WTC11 (cell line): ENCODE results near the gene WHAMM.

Experiments used
- ATF1 ChIP-seq: sonication (generic); formaldehyde crosslinking; IDR thresholded peaks from 2 replicates; pipeline ENCODE4 v1.8.1; 2023; ENCODE audit warnings: mild to moderate bottlenecking, moderate library complexity, missing genetic modification reagents
- CBFB ChIP-seq: sonication (generic); formaldehyde crosslinking; IDR thresholded peaks from 2 replicates; pipeline ENCODE4 v1.8.1; 2022; ENCODE audit warnings: mild to moderate bottlenecking, low read depth, missing genetic modification reagents
- CREM ChIP-seq: sonication (generic); formaldehyde crosslinking; IDR thresholded peaks from 2 replicates; pipeline ENCODE4 v1.8.1; 2022; ENCODE audit warnings: mild to moderate bottlenecking, missing genetic modification reagents, moderate library complexity
- ETV6 ChIP-seq: sonication (generic); formaldehyde crosslinking; IDR thresholded peaks from 2 replicates; pipeline ENCODE4 v1.8.1; 2022; ENCODE audit warnings: mild to moderate bottlenecking, missing genetic modification reagents
- GABPB1 ChIP-seq: sonication (generic); formaldehyde crosslinking; IDR thresholded peaks from 2 replicates; pipeline ENCODE4 v1.8.1; 2023; ENCODE audit warnings: mild to moderate bottlenecking, missing genetic modification reagents
- JUN ChIP-seq: sonication (generic); formaldehyde crosslinking; IDR thresholded peaks from 2 replicates; pipeline ENCODE4 v1.8.0; 2023; ENCODE audit warnings: mild to moderate bottlenecking, missing genetic modification reagents
- NR2C2 ChIP-seq: sonication (generic); formaldehyde crosslinking; IDR thresholded peaks from 2 replicates; pipeline ENCODE4 v1.8.0; 2022; ENCODE audit warnings: mild to moderate bottlenecking, missing genetic modification reagents
- SOX15 ChIP-seq: fragments of 250-450 bp; sonication (Bioruptor Pico); IDR thresholded peaks from 2 replicates; pipeline ENCODE4 v1.9.0; 2021; ENCODE audit warnings: mild to moderate bottlenecking
- ZNF416 ChIP-seq: fragments of 250-450 bp; sonication (Bioruptor Pico); IDR thresholded peaks from 2 replicates; pipeline ENCODE4 v1.9.0; 2021; ENCODE audit warnings: mild to moderate bottlenecking, inconsistent platforms
- TF ChIP-seq, protein P1 (sequence below): sonication (generic); formaldehyde crosslinking; IDR thresholded peaks from 2 replicates; pipeline ENCODE4 v1.8.1; 2023; ENCODE audit warnings: mild to moderate bottlenecking, missing genetic modification reagents, moderate library complexity
- TF ChIP-seq, protein P2 (sequence below): fragments of 200-600 bp; IDR thresholded peaks from 2 replicates; pipeline ENCODE4 v1.8.0; 2022; ENCODE audit warnings: antibody characterized with exemption
- TF ChIP-seq, protein P3 (sequence below): fragments of 250-450 bp; sonication (Bioruptor Pico); IDR thresholded peaks from 2 replicates; pipeline ENCODE4 v1.9.0; 2021; ENCODE audit warnings: moderate library complexity, mild to moderate bottlenecking, inconsistent platforms, borderline replicate concordance
- TF ChIP-seq, protein P4 (sequence below): sonication (generic); formaldehyde crosslinking; IDR thresholded peaks from 2 replicates; pipeline ENCODE4 v1.8.1; 2022; ENCODE audit warnings: mild to moderate bottlenecking, missing genetic modification reagents, moderate library complexity, borderline replicate concordance
- TF ChIP-seq, protein P5 (sequence below): sonication (generic); formaldehyde crosslinking; conservative IDR thresholded peaks from 2 replicates; pipeline ENCODE4 v1.8.1; 2023; ENCODE audit warnings: mild to moderate bottlenecking, low read depth, missing genetic modification reagents, moderate library complexity

DNA sequence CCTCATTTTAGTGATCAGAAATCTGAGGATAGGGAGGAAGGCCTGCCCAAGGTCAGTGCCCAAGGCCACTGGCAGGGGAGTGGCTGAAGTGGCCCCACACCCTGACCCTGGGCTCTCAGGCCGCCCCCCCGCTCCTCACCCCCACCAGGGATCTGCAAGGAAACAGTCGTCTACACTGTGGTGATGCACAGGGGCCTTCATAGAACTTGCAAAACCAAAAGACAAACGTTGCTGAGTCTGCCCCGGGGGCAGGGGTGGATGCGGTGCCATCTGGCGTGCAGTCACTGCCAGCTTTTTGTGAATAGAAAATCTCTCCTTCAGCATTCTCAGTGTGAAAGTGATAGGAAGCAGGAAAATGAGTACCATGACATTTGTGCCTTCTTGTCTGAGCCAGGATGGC is 41.3 kb downstream of the WHAMM start:
- TF ChIP-seq, protein P1, sequence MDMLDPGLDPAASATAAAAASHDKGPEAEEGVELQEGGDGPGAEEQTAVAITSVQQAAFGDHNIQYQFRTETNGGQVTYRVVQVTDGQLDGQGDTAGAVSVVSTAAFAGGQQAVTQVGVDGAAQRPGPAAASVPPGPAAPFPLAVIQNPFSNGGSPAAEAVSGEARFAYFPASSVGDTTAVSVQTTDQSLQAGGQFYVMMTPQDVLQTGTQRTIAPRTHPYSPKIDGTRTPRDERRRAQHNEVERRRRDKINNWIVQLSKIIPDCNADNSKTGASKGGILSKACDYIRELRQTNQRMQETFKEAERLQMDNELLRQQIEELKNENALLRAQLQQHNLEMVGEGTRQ = no peak
- TF ChIP-seq, protein P2, sequence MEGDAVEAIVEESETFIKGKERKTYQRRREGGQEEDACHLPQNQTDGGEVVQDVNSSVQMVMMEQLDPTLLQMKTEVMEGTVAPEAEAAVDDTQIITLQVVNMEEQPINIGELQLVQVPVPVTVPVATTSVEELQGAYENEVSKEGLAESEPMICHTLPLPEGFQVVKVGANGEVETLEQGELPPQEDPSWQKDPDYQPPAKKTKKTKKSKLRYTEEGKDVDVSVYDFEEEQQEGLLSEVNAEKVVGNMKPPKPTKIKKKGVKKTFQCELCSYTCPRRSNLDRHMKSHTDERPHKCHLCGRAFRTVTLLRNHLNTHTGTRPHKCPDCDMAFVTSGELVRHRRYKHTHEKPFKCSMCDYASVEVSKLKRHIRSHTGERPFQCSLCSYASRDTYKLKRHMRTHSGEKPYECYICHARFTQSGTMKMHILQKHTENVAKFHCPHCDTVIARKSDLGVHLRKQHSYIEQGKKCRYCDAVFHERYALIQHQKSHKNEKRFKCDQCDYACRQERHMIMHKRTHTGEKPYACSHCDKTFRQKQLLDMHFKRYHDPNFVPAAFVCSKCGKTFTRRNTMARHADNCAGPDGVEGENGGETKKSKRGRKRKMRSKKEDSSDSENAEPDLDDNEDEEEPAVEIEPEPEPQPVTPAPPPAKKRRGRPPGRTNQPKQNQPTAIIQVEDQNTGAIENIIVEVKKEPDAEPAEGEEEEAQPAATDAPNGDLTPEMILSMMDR = no peak
- TF ChIP-seq, protein P3, sequence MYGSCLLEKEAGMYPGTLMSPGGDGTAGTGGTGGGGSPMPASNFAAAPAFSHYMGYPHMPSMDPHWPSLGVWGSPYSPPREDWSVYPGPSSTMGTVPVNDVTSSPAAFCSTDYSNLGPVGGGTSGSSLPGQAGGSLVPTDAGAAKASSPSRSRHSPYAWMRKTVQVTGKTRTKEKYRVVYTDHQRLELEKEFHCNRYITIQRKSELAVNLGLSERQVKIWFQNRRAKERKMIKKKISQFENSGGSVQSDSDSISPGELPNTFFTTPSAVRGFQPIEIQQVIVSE (CRISPR knock-in tag) = no peak
- TF ChIP-seq GABPB1 (CRISPR knock-in tag) (no peak), SOX15 (CRISPR knock-in tag) (no peak), ATF1 (CRISPR knock-in tag) (no peak), ETV6 (no peak), CREM (CRISPR knock-in tag) (no peak), CBFB (no peak), JUN (CRISPR knock-in tag) (no peak), NR2C2 (CRISPR knock-in tag) (no peak), ZNF416 (no peak)
- TF ChIP-seq, protein P4, sequence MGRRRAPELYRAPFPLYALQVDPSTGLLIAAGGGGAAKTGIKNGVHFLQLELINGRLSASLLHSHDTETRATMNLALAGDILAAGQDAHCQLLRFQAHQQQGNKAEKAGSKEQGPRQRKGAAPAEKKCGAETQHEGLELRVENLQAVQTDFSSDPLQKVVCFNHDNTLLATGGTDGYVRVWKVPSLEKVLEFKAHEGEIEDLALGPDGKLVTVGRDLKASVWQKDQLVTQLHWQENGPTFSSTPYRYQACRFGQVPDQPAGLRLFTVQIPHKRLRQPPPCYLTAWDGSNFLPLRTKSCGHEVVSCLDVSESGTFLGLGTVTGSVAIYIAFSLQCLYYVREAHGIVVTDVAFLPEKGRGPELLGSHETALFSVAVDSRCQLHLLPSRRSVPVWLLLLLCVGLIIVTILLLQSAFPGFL (CRISPR knock-in tag) = no peak
- TF ChIP-seq, protein P5, sequence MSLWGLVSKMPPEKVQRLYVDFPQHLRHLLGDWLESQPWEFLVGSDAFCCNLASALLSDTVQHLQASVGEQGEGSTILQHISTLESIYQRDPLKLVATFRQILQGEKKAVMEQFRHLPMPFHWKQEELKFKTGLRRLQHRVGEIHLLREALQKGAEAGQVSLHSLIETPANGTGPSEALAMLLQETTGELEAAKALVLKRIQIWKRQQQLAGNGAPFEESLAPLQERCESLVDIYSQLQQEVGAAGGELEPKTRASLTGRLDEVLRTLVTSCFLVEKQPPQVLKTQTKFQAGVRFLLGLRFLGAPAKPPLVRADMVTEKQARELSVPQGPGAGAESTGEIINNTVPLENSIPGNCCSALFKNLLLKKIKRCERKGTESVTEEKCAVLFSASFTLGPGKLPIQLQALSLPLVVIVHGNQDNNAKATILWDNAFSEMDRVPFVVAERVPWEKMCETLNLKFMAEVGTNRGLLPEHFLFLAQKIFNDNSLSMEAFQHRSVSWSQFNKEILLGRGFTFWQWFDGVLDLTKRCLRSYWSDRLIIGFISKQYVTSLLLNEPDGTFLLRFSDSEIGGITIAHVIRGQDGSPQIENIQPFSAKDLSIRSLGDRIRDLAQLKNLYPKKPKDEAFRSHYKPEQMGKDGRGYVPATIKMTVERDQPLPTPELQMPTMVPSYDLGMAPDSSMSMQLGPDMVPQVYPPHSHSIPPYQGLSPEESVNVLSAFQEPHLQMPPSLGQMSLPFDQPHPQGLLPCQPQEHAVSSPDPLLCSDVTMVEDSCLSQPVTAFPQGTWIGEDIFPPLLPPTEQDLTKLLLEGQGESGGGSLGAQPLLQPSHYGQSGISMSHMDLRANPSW (CRISPR knock-in tag) = no peak
